Spleen (tissue), 7 donors: ENCODE results near the gene STUM.

Experiments
- CTCF ChIP-seq, 11 experiments: fragments of 200-600 bp in 7 of 11; fragments of 450-650 bp in 4 of 11; sonication (generic) in 4 of 11; IDR thresholded peaks in 8 of 11; conservative IDR thresholded peaks in 3 of 11; 1 replicate in 7 of 11; 2 replicates in 4 of 11; pipeline versions ENCODE4 v1.4.0 to v1.8.0; 2016 to 2021; ENCODE audit warnings: antibody characterized with exemption in 11 of 11, inconsistent platforms in 4 of 11, mild to moderate bottlenecking in 1 of 11
- POLR2AphosphoS5 ChIP-seq, 3 donors: sonication (generic); formaldehyde crosslinking; IDR thresholded peaks; one replicate each; pipeline ENCODE4 v1.5.1; 2017; ENCODE audit warnings: antibody characterized with exemption in 3 of 3
- donor health status: DM: no; HTN: no; CAD: no; lungs with moderate emphysema.
- donor health status: DM: no; HTN: no; CAD: no.
- donor health status: DM: no; HTN: no; CAD: no.

GRCh38 chr1:226618380-226618779 lies 69.8 kb downstream of the STUM start:
- TF ChIP-seq CTCF (IDR thresholded peaks at IDR 0.05 in 8 of 11, conservative IDR thresholded peaks at IDR 0.05 in 3 of 11) = no peak
- no peak for TF ChIP-seq POLR2AphosphoS5 (IDR thresholded peaks at IDR 0.05)
